Prostate gland (tissue), 2 donors: Measurements from ENCODE around the gene SUSD2. TPM values are rescaled to one million over a fixed set of nuclear protein-coding genes. Genes with fewer than 3 reads are reported as not detected.

Source experiments
- DNase-seq: peaks from one replicate; pipeline ENCODE4 v3.0.0-alpha.2; 2019; ENCODE audit warnings: low spot score
- H3K27ac ChIP-seq, 2 donors: fragments of 200-600 bp; sonication (generic); 2 replicates each; pipeline ENCODE4 v1.5.1; 2017 to 2019
- H3K27me3 ChIP-seq: fragments of 200-600 bp; sonication (generic); replicated peaks from 2 replicates; pipeline ENCODE4 v1.5.1; 2019; ENCODE audit not compliant: insufficient read depth
- H3K36me3 ChIP-seq, 2 donors: fragments of 200-600 bp; sonication (generic); 1 replicate in 1 of 2; 2 replicates in 1 of 2; pipeline versions ENCODE4 v1.5.1 to v1.8.1; 2017 to 2019
- H3K4me1 ChIP-seq: fragments of 200-600 bp; sonication (generic); replicated peaks from 2 replicates; pipeline ENCODE4 v1.5.1; 2019
- H3K4me3 ChIP-seq, 2 donors: fragments of 200-600 bp; sonication (generic); 2 replicates each; pipeline ENCODE4 v1.5.1; 2017 to 2019
- H3K9me3 ChIP-seq: fragments of 200-600 bp; sonication (generic); 2 replicates; pipeline ENCODE4 v1.5.1; 2017
- POLR2A ChIP-seq: fragments of 450-650 bp; IDR thresholded peaks from one replicate; pipeline ENCODE4 v1.6.1; 2016; ENCODE audit warnings: antibody characterized with exemption, mild to moderate bottlenecking
- POLR2AphosphoS5 ChIP-seq: sonication (generic); formaldehyde crosslinking; IDR thresholded peaks from one replicate; pipeline ENCODE4 v1.6.1; 2017; ENCODE audit warnings: antibody characterized with exemption
- WGBS: methylation state at CpG from one replicate; pipeline ENCODE4 v1.1.5; 2018; 5-methylcytosine and 5-hydroxymethylcytosine counted together
- intact Hi-C: fragments of 100-400 bp; cut with DNase I; formaldehyde crosslinking; loops from one replicate; pipeline ENCODE4 v1.14.2; 2022
- total RNA-seq, 2 donors: library from RNA; depleted of rRNA; stranded (reverse); fragments of >200 nt; gene quantifications; one replicate each; pipeline ENCODE4 v1.1.0, GENCODE V29; 2016
- TF ChIP-seq, protein P1 (sequence below), 4 experiments: fragments of 200-600 bp in 2 of 4; fragments of 450-650 bp in 2 of 4; sonication (generic) in 2 of 4; IDR thresholded peaks; 1 replicate in 3 of 4; 2 replicates in 1 of 4; pipeline ENCODE4 v1.5.1; 2016 to 2019; ENCODE audit warnings: antibody characterized with exemption in 4 of 4, mild to moderate bottlenecking in 2 of 4, moderate library complexity in 2 of 4

SUSD2 gene
- total RNA-seq, 2 donors from 2014 or later, result 7.8 to 9.3 TPM

DNA sequence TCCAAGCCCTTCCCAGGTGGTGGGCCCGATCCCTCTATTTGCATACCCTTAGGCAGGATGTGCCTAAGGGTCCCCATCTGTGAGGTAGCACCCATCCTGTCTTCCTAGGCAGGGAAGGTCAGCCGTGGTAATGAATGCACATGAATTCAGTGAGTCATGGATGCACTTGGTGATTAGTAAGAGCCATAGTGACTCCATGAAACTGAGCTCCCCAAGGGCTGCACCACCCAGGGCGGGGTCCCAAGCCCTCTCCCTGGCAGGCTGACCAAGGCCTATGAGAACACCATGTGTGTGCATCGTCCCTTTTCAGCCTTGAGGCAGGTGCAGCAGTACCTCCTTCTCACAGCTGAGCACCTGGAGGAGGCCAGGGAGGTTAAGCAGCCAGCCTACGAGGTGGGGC lies 15.6 kb upstream of the SUSD2 start:
- 86% methylated on average over 3 of the region's 5 CpGs for WGBS

DNA sequence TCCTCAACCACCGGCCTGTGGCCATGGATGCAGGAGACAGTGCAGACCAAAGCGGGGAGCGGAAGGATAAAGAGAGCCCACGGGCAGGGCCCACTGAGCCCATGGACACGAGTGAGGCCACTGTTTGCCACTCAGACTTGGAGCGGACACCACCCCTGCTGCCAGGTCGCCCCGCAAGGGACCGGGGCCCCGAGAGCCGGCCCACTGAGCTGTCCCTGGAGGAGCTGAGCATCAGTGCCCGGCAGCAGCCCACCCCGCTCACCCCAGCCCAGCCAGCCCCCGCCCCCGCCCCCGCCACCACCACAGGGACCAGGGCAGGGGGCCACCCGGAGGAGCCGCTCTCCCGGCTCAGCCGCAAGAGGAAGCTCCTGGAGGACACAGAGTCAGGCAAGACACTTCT lies 14.5 kb upstream of the SUSD2 start:
- H3K4me3 ChIP-seq, result no peak overlapping the region
- H3K36me3 ChIP-seq, result peaks cover 8 to 21% of the 10 kb centered on the region in 2 donors
- no peak for DNase-seq
- H3K9me3 ChIP-seq, result no peaks in the 10 kb centered on the region
- 87% methylated on average over 20 of the region's 20 CpGs for WGBS
- no peak overlapping the region for H3K27ac ChIP-seq
- intact Hi-C loops, result loop anchor here (10.0 kb wide), 1 partner anchor 212 kb away; no protein-coding TSS in a partner anchor
- no peaks in the 10 kb centered on the region for H3K27me3 ChIP-seq
- H3K4me1 ChIP-seq, result no peaks in the 10 kb centered on the region
- TF ChIP-seq POLR2A (no peak), POLR2AphosphoS5 (no peak)
- TF ChIP-seq, protein P1, sequence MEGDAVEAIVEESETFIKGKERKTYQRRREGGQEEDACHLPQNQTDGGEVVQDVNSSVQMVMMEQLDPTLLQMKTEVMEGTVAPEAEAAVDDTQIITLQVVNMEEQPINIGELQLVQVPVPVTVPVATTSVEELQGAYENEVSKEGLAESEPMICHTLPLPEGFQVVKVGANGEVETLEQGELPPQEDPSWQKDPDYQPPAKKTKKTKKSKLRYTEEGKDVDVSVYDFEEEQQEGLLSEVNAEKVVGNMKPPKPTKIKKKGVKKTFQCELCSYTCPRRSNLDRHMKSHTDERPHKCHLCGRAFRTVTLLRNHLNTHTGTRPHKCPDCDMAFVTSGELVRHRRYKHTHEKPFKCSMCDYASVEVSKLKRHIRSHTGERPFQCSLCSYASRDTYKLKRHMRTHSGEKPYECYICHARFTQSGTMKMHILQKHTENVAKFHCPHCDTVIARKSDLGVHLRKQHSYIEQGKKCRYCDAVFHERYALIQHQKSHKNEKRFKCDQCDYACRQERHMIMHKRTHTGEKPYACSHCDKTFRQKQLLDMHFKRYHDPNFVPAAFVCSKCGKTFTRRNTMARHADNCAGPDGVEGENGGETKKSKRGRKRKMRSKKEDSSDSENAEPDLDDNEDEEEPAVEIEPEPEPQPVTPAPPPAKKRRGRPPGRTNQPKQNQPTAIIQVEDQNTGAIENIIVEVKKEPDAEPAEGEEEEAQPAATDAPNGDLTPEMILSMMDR (IDR thresholded peaks at IDR 0.05), result no peak

More for the DNA sequence above, 15.6 kb upstream of the SUSD2 start:
- Histone ChIP-seq H3K4me3 (no peak overlapping the region), H3K27ac (no peak overlapping the region), H3K9me3 (no peaks in the 10 kb centered on the region), H3K27me3 (no peaks in the 10 kb centered on the region), H3K36me3 (peaks cover 8 to 19% of the 10 kb centered on the region in 2 donors), H3K4me1 (no peaks in the 10 kb centered on the region)
- TF ChIP-seq, protein P1 (IDR thresholded peaks at IDR 0.05), result no peak
- TF ChIP-seq POLR2A, result no peak
- no peak for TF ChIP-seq POLR2AphosphoS5
- no peak for DNase-seq
- intact Hi-C loops, result loop anchor here (10.0 kb wide), 1 partner anchor 211 kb away; no protein-coding TSS in a partner anchor

DNA sequence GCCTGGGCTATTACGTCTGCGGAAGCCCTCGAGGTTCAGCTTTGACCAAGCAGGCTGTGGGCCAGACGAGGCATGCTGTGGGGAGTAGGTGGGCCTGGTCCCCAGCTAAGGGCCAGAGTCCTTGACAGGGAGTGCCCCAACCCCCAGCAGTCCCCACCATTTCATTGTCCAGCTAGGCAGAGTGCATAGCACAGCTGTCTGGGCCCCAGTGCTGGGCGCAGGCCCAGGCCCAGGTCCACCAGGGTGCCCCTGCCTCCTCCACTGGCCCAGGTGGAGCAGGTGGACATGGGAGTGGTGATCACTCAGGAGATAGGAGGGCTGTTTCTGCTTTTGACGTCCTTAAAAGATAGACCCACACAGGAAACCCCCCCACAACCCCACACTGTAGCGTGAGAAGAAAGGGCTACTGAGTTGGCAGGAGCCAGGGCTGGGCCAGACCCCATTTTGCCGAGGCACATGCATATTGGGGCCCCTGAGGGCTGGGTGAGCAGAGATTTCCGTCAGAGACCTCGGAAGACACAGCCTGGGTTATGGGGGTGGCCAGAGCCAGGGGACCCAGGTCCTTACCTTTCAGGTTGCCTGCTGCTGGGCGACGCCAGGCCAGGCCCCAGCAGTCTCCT lies 11.7 kb upstream of the SUSD2 start:
- Histone ChIP-seq H3K27me3 (no peaks in the 10 kb centered on the region), H3K4me3 (no peak overlapping the region), H3K9me3 (no peaks in the 10 kb centered on the region), H3K27ac (no peak overlapping the region), H3K36me3 (peaks cover 16 to 36% of the 10 kb centered on the region in 2 donors), H3K4me1 (no peaks in the 10 kb centered on the region)
- TF ChIP-seq POLR2AphosphoS5 (no peak), POLR2A (no peak)
- TF ChIP-seq, protein P1 (IDR thresholded peaks at IDR 0.05), result no peak
- WGBS, result 87% methylated on average over 12 of the region's 12 CpGs
- intact Hi-C loops, result loop anchor here (10.0 kb wide), 1 partner anchor 215 kb away; no protein-coding TSS in a partner anchor
- DNase-seq, result no peak

DNA sequence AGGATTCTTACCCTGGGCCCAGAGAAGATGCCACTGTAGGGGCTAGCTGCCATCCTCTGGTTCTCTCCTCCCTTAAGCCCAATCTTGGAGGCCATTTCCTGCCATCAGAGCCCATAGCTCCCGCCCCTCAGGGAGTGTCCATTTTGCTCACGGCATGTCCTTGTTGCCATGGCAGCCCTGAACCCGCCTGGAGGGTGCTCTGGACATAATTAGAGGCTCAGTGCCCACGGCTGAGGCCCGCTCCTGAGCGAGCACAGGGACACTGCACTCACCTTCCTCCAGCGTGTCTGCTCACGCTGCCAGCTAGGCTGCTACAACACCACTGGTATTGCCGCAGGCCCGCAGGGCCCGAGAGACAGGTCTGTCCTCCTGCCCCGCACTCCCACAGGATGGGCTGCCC lies 11.1 kb upstream of the SUSD2 start:
- no peaks in the 10 kb centered on the region for H3K9me3 ChIP-seq
- no peaks in the 10 kb centered on the region for H3K4me1 ChIP-seq
- H3K4me3 ChIP-seq, result no peak overlapping the region
- H3K27ac ChIP-seq, result no peak overlapping the region
- peaks cover 16 to 36% of the 10 kb centered on the region in 2 donors for H3K36me3 ChIP-seq
- intact Hi-C loops, result no loop called here
- WGBS, result 80% methylated on average over 12 of the region's 12 CpGs
- TF ChIP-seq POLR2AphosphoS5 (no peak), POLR2A (no peak)
- TF ChIP-seq, protein P1 (IDR thresholded peaks at IDR 0.05), result no peak
- DNase-seq, result no peak
- no peaks in the 10 kb centered on the region for H3K27me3 ChIP-seq

DNA sequence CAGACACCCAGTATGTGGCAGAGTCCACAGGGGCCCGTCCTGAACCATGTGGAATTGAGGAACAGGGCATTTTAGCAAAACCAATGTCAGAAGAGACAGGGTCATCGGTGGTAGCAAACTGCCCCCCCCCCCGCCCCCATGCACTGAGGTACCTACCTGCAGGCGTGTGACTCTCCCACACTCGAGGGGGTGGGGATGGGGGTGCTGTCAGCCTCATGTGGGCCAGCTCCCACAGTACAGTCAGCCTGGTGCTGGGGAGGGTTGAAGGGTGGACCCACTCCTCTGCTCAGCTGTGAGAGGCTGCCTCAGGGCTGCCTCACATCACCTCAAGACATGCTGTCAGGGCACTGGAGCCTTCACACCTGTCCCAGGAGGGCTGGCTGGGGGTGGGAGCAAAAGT lies 10.7 kb upstream of the SUSD2 start:
- H3K27ac ChIP-seq, result no peak overlapping the region
- H3K27me3 ChIP-seq, result no peaks in the 10 kb centered on the region
- H3K4me3 ChIP-seq, result no peak overlapping the region
- no peak for DNase-seq
- H3K4me1 ChIP-seq, result no peaks in the 10 kb centered on the region
- peaks cover 16 to 36% of the 10 kb centered on the region in 2 donors for H3K36me3 ChIP-seq
- intact Hi-C loops, result no loop called here
- H3K9me3 ChIP-seq, result no peaks in the 10 kb centered on the region
- TF ChIP-seq, protein P1 (IDR thresholded peaks at IDR 0.05), result no peak
- TF ChIP-seq POLR2AphosphoS5 (no peak), POLR2A (no peak)
- 93% methylated on average over 5 of the region's 5 CpGs for WGBS
